ENCODE measurements around the gene CDC42EP4.
"Not testable (repeated sequence)": the region's sequence is repeated elsewhere in the genome, so short reads cannot be mapped to it uniquely, and the experiment has no call there.

Gene CDC42EP4

DNA sequence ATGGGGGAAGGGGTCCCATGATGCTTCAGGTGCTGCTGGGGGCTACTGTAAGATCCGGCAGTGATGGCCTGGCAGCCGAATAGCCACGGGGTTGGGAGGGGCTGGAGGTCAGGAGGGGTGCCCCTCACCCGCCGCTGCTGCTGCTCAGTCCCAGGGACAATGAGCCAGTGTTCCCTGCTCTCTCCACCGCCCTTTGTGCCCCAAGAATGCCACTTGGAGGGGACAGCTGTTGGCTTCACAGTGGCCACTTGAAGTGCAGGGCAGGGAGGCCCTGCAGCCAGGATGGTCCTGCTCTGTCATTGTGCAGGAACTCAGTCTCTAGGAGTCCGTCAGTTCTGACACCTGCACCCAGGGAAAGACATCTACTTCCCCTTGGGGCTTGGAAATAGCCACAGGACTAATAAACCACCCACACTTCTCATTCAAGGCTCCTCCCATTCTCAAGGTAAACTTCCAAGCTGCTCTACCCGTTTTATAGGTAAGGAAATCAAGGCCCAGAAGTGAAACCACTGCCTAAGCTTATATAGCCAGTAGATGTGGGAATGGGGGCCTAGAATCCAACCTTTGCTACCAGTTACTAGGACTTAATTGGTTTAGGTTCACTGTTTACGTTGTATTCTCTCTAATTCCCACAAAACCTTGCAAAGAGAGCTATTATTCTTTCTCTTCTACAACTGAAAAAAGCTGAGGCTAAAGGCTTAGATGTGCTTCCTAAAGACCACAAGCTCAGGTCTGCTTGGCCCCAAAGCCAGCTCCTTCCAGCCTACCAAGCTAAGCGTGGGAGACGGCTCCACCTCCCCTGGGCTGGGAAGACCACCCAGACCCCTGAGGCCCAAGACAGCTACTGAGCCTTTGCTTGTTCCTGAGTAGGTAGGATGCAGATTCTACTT, 43.9 kb downstream of the CDC42EP4 start:
- H3K4me3 ChIP-seq (ENCODE audit: low read length): no peak overlapping the region
- no peak for DNase-seq (ENCODE audit: low read depth, low spot score)

DNA sequence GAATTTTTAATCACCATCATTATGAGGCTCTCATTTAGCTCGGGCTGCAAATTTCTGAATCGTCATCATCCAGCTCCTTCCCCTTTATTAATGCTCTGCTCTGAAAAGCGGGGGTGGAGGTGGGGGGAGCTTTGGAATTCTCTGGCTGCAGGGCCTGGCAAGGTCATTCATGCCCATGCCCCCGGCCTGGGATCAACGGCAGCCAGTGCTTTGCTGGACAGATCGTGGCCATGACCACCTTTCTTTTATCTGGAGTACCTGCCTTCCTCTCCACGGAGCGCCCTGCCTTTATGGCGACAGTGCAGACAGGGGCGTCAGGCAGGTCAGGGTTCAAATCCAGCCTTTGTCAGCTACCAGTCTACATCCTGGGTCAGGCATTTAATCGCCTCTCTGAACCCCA, 45.0 kb downstream of the CDC42EP4 start:
- no peak for DNase-seq (ENCODE audit: low read depth, low spot score)
- no peak overlapping the region for H3K4me3 ChIP-seq (ENCODE audit: low read length)

DNA sequence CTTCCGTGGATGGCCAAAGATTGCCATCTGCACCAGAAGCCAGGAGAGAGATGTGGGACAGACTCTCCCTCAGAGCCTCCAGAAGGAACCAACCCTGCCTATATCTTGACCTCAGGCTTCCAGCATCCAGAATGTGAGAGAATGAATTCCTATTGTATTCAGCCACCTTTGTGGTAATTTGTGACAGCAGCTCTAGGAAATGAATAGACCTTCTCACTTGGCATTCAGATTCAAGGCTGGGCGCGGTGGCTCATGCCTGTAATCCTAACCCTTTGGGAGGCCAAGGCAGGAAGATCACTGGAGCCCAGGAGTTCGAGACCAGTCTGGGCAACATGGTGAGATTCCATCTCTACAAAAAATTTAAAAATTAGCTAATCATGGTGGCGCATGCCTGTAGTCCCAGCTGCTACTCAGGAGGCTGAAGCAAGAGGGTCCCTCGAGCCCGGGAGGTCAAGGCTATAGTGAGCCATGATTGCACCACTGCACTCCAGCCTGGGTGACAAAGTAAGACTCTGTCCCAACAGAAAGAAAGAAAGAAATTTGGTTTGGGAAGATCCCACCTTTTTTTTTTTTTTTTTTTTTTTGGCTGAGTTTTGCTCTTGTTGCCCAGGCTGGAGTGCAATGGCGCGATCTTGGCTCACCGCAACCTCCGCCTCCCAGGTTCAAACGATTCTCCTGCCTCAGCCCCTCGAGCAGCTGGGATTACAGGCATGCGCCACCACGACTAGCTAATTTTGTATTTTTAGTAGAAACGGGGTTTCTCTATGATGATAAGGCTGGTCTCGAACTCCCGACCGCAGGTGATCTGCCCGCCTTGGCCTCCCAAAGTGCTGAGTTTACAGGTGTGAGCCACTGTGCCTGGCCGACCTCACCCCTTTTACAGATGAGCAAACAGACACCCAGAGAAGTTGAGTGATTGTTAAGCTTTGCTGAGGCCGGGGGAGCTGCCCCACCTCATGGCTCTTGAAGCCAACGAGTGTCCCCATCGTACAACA, 45.9 kb downstream of the CDC42EP4 start:
- H3K4me3 ChIP-seq (ENCODE audit: low read length): no peak overlapping the region
- no peak for DNase-seq (ENCODE audit: low read depth, low spot score)

DNA sequence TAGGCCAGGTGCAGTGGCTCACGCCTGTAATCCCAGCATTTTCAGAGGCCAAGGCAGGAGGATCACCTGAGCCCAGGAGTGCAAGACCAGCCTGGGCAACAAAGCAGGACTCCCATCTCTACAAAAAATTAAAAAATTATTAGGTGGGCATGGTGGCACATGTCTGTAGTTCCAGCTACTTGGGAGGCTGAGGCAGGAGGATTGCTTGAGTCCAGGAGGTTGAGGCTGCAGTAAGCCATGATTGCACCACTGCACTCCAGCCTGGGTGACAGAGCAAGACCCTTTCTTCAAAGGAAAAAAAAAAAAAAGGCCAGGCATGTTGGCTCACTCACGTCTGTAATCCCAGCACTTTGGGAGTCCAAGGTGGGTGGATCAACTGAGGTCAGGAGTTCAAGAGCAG, 47.4 kb downstream of the CDC42EP4 start:
- not testable (repeated sequence) for H3K4me3 ChIP-seq (ENCODE audit: low read length); DNase-seq (ENCODE audit: low read depth, low spot score)

DNA sequence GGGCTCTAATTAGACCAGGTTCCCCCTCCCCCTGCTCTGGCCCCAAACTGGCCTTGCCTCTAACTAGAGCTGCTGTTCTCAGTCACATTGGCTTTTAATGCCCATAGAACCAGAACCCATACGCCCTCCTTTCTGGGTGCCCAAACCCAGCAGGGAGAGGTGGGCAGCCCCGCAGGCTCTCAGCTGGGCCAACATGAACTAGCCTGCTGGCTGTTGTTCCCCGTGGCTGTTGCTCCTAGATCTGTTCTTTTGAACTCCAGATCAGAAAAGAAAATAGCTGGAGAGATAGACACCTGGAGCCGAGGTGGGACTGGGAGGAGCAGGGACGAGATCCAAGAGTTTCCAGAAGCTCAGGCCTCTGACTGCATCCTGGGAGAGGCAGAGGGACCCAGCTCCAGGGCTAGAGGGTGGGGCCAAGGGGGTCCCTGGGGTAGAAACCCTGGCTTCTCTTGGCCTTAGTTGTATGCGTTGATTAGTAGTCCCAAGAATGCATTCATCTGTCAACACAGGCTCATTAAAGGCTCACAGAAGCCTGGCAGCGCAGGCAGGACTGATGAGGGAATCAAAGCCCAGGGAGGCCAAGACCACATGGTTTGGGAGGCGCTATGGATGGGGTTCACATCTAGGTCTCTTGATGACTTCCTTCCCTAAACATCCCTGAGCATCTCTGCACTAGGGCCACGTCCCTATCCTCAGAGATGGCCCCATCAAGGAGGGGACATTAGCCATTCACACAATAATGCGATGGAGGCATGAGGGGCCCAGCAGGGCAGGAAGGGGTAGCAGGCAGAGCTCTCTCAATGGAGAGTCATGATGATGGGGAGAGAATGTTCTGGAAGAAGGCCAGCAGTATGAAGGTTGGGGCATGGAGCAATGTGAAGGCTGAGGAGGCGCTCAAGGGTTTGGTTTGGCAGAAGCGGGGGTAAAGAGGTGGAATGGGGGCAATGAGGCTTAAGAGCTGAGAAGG, 48.8 kb downstream of the CDC42EP4 start:
- no peak overlapping the region for H3K4me3 ChIP-seq (ENCODE audit: low read length)

DNA sequence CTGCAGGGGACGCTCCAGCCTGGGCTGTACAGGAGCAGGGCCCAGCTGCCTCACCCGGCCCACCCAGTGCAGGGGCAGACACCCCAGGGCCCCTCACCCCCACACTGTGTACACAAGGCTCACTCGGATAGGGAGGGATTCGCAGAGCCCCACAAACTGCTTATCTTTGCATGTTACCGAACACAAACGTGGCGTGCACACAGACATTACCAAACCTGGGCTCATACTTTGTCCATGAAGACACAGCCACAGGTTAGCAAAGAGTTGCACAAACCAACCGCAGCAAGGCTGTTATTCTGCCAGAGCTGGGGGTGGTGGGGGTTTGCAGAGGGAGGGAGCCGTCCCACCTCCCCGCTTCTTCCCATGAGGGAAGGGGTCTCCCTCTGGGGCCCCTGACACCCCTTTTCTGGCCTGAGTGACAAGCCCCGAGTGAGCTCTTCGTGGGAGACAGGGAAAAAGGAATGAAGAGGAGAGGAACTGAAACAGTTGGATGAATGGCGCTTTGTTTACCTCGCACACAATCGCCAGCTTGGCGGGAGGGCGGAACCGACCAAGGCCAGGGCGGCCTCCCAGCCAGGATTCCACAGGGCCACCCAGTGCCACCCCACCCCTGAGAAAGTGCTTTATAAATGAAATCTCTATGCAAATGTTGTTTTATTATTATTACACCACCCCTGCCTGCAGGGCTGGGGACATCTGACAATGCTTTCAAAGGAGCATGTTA, 49.7 kb downstream of the CDC42EP4 start:
- no peak overlapping the region for H3K4me3 ChIP-seq (ENCODE audit: low read length)
- no peak for DNase-seq (ENCODE audit: low read depth, low spot score)

More for the DNA sequence above, 48.8 kb downstream of the CDC42EP4 start:
- DNase-seq (ENCODE audit: low read depth, low spot score): no peak

DNA sequence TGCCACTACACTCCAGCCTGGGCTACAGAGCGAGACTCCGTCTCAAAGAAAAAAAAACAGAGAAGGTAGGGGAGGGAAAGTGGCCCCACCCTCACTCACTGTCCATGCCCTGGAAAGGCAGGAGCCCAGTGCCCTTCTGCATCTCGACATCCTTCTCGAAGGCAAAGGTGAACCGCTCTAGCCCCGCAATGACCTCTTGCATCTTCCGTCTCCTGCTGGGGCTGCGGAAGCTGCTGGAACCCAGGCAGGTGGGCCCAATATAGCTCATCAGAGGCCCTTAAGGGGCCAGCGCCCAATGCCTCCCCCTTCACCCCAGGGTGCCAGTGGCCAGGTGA, 50.2 kb downstream of the CDC42EP4 start, which contains the start of gene CPSF4L:
CPSF4L (minus strand) TSS at position 264 of the 335 bp plus-strand sequence; CDS start at position 202, 62 bp downstream.
- no peak within 1 kb of the TSS for H3K4me3 ChIP-seq (ENCODE audit: low read length)
- no peak for DNase-seq (ENCODE audit: low read depth, low spot score)

DNA sequence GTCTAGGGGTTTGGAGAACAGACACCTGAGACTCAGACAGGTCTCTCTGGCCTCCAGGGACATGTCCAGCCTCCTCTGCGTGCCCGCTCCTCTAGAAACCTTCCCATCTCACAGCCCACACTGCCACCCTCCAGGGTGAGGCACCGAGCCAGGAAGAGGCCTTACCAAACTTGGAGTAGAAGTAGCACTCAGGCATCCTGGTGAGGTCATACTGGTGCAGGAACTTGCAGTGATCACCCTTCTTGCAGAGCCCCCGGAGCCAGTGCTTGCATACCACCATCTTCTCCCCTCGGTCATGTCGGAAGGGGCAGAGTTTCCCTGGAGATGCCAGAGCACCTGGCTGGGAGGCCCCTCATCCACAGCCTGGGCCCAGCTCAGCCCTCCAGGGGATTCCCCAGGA, 54.3 kb downstream of the CDC42EP4 start:
- no peak for DNase-seq (ENCODE audit: low read depth, low spot score)
- H3K4me3 ChIP-seq (ENCODE audit: low read length): no peak overlapping the region

DNA sequence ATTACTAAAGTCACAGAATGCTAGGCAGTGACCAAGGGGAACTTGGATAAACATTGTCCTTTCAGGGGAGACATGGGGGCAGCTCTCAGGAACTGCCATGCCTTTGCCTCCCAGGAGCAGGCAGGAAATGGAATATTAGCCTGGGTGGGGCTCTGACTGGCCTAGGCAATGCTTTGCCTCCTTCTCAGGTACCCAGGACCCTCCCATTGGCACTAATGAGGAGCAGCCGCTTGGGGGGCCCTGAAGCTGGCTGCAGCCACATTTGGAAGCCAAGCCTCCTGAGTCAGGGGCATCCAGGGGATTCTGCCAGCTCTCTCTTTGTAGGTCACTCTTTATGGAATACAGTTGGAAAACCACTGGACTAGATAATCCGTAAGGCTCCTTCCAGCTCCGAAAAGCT, 55.6 kb downstream of the CDC42EP4 start:
- no peak overlapping the region for H3K4me3 ChIP-seq (ENCODE audit: low read length)
- no peak for DNase-seq (ENCODE audit: low read depth, low spot score)

DNA sequence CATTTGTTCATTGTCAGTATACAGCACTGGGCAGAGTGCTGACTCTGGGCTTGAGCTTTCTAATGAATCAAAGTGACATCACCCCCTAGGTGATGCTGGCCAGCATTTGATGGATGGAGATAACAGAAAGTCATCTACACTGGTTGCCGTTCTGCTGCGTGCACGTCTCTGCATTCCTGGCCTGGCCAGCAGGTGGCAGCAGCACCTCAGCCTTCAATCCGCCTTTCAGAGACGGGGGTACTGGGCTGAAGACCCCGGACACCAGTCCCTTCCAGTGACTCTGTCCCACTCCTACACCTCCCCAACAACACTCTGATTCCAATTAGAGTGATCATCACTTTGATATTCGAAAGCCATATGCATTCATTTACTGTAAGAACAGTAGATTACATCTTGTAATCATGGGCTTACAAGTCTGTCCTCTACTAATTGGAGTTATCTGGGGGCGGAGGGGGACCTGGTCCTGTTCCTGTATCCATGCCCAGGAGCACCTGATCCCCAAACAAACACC, 56.1 kb downstream of the CDC42EP4 start:
- DNase-seq (ENCODE audit: low read depth, low spot score): no peak
- no peak overlapping the region for H3K4me3 ChIP-seq (ENCODE audit: low read length)

DNA sequence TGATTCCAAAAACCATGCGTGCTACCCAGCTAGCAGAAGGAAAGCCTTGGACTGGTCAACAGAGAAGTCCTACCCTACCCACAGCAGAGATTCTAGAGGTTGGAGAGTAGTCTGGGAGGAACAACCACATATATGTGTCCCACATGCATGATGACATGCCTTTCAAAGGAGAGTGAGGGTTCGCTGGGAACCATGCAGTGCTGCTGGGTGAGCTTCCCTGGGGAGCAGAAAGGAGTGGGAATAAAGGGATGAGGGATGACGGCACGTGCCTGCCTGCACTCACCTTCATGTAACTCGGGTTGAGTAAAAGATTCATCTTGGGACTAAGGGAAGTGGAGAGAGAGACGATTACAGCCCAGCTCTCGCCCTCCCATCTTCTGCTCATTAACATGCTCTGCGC, 59.9 kb downstream of the CDC42EP4 start:
- DNase-seq (ENCODE audit: low read depth, low spot score): no peak
- H3K4me3 ChIP-seq (ENCODE audit: low read length): no peak overlapping the region

DNA sequence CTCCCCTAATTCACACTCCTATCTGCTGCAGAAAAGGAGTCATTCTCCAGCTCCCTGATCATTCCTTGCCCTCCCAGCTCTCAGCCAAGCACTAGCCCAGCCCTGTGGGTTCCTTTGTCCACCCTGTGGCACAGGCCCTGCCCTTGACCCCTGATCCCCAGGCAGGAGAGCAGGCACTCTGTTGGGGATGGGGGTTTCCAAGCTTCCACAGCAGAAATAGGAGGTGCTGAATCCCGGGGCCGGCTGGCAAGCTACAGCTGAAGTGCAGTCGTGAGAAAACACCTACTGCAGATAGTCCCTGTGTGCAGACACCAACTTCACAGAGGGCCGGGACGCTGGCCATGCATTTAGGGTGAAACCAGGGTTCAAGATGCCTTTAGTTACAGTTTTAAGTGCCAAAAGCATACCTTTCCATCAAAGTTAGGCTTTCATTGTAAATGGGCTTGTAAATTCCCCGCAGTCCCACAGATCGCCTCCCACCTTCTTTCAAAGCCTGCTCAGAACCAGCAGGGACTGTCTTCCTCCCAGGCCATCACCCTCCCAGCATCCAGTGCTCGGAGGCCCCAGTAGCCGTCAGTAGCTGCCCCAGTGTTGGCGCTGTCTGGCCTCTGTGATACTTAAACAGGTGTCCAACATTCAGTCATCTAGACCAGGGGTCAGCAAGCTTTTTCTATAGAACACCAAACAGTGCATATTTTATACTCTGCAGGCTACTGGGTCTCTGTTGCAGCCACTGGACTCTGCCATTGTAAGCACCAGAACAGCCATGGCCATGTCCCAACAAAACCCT, 60.8 kb downstream of the CDC42EP4 start:
- DNase-seq (ENCODE audit: low read depth, low spot score): no peak
- H3K4me3 ChIP-seq (ENCODE audit: low read length): no peak overlapping the region

DNA sequence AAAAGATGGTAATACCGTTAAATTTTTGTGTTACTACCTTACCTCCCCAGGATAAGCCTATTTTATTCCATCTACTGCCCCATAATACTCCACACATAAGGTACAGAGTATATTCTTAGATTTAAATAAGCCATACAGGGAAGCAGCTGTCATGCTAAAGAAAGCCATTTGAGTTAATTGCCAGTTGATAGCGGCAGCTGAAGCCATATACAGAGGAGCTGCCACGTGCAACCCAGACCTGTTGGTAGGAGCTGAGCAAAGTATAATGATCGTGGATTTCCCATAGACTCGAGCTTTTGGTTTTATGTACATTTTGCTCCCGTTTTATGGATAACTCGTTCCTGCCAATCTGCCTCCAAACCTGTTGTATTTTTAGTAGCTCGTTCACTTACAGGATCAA, 62.1 kb downstream of the CDC42EP4 start:
- DNase-seq (ENCODE audit: low read depth, low spot score): no peak

DNA sequence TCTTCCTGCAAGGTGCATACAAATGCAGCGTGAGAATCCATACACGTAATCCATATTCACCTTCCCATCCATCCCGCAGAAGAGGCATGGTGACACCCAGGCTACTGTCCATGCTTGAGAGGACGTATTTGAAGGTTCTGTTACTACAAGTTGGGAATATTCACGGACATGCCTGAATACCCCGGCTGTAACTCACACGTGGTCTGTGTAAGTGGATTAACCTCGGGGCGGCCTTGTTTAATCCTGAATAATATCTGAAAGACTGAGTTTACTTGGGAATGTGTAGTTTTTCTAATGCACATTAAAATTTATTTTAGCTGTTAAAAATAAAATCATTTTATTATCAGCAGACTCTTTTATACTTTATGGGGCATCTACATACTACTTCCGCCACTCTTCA, 63.3 kb downstream of the CDC42EP4 start:
- no peak overlapping the region for H3K4me3 ChIP-seq (ENCODE audit: low read length)
- no peak for DNase-seq (ENCODE audit: low read depth, low spot score)

More for the DNA sequence above, 62.1 kb downstream of the CDC42EP4 start:
- H3K4me3 ChIP-seq (ENCODE audit: low read length): no peak overlapping the region

DNA sequence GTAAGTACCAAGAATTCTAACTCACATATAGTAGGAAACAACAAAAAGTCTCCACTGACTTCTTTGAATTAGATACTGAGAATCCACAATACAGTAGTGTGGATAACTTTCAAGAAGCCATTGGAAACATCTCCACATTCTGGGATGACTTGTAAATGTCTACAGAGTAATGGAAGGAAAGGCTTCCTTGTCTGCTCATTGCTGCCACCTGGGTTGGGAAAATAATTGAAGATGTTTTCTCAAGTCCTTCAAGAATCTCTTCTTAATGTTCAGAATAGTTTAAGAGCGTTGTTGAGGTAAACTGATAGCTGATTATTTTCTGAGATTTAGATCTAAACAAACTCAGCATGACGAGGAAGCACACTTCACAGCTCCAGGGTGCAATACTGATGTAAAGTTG, 64.1 kb downstream of the CDC42EP4 start:
- no peak for DNase-seq (ENCODE audit: low read depth, low spot score)
- no peak overlapping the region for H3K4me3 ChIP-seq (ENCODE audit: low read length)

DNA sequence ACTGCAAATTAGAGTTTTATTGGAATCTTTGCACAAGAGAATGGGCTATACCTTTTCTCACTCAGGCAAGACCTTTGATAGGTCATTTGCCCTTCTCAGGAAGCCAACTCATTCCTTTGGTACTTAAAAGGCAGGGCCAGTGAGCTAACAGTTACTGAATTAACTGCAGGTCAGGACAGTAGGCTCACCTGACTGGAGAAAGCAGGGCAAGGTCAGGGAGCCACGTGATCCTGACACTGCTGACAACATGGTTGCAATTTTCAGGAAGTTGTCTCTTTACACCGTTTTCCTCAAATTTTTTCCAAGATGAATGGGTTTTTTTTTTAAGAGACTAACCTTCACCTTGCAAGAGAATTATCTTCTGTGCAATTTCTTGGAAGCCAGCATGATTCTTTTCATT, 71.2 kb downstream of the CDC42EP4 start:
- DNase-seq (ENCODE audit: low read depth, low spot score): no peak
- H3K4me3 ChIP-seq (ENCODE audit: low read length): no peak overlapping the region

DNA sequence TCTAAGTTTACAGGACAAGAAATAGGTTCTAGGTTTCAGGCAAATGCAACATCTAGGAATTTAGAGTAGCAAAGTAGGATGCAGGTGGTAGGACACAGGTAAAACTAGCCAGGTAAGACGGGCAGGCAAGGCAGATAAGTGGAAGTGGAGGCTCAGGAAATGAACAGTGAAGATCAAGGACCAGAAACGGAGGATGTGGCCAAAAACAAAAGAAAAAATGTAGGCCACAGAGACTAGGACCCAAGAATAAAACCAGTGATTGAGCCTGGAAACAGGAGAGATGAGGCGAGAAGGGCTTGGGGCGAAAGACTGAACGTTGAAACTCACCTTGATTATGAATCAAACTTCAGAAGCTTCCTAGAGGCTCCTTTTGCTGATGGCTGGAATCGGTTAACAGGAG, 74.1 kb downstream of the CDC42EP4 start:
- H3K4me3 ChIP-seq (ENCODE audit: low read length): no peak overlapping the region
- no peak for DNase-seq (ENCODE audit: low read depth, low spot score)

Data from Jurkat, Clone E6-1 (cell line).